Muscle layer of duodenum (tissue), 2 donors: ENCODE results near the gene ENTPD3.

Experiments used
- H3K27ac ChIP-seq: one replicate; pipeline ENCODE4 v1.7.0; 2013; ENCODE audit warnings: mild to moderate bottlenecking, low read length
- H3K27me3 ChIP-seq: one replicate; pipeline ENCODE4 v1.7.0; 2013; ENCODE audit warnings: low read depth, mild to moderate bottlenecking, control low read depth, low read length
- H3K36me3 ChIP-seq, 2 donors: one replicate each; pipeline ENCODE4 v1.7.0; 2013; ENCODE audit warnings: low read length in 2 of 2, control low read depth in 1 of 2, mild to moderate bottlenecking in 1 of 2; ENCODE audit not compliant: insufficient read depth in 2 of 2, control insufficient read depth in 1 of 2
- H3K4me1 ChIP-seq, 2 donors: one replicate each; pipeline ENCODE4 v1.7.0; 2013; ENCODE audit warnings: low read length in 2 of 2, mild to moderate bottlenecking in 2 of 2, control low read depth in 1 of 2, moderate library complexity in 1 of 2; ENCODE audit not compliant: insufficient read depth in 2 of 2, control insufficient read depth in 1 of 2
- H3K4me3 ChIP-seq, 2 donors: one replicate each; pipeline ENCODE4 v1.7.0; 2013; ENCODE audit warnings: low read length in 2 of 2, low read depth in 1 of 2, mild to moderate bottlenecking in 1 of 2
- H3K9me3 ChIP-seq, 2 donors: one replicate each; pipeline ENCODE4 v1.7.0; 2013; ENCODE audit warnings: low read length in 2 of 2, control low read depth in 1 of 2, mild to moderate bottlenecking in 1 of 2; ENCODE audit not compliant: control insufficient read depth in 1 of 2
- donor health status: healthy.

Gene ENTPD3

GRCh38 chr3:40407007-40407406, 20.0 kb downstream of the ENTPD3 start:
- no peaks in the 10 kb centered on the region for H3K27me3 ChIP-seq
- H3K4me3 ChIP-seq, result no peak overlapping the region
- H3K9me3 ChIP-seq, result no peaks in the 10 kb centered on the region
- H3K27ac ChIP-seq, result no peak overlapping the region
- no peaks in the 10 kb centered on the region for H3K4me1 ChIP-seq
- H3K36me3 ChIP-seq, result no peaks in the 10 kb centered on the region

DNA sequence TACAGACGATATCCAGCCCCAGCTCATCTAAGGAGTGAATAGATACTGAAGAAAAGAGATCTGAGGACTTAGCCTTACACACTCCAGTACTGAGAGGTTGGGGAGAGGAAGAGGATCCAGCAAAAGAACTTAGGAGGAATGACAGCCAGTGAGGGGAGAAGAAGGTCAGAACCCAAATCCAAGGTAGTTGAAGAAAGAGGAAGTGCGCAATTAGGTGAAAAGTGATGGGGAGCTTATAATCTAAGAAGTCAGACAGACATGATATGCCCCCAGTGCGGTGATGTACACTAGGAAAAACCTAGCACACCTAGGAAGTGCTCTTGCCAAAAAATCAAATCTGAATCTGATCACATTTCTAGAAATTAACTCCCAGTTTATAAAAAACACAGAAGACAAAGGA, 20.6 kb downstream of the ENTPD3 start:
- Histone ChIP-seq H3K36me3 (no peaks in the 10 kb centered on the region), H3K9me3 (no peaks in the 10 kb centered on the region), H3K27me3 (no peaks in the 10 kb centered on the region), H3K4me3 (no peak overlapping the region), H3K4me1 (no peaks in the 10 kb centered on the region), H3K27ac (no peak overlapping the region)

DNA sequence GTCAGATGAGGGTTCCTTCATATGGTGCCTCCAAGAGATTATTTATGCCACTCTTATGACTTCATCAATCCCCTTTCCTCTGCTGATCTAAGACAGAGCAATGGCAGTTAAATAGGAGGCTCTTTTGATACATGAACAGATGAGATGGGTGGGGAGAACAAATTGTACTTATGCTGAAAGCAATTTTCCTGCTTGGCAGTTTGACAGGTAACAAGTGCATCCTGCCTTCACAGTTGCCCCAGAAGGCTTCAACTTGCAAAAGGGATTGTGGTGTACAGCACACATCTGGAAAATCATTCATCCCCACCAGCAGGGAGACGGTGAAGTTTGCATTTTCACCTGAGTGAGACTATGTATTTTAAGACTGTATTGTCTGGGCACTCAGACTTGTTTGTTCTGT, 27.3 kb downstream of the ENTPD3 start:
- no peak overlapping the region for H3K4me3 ChIP-seq

DNA sequence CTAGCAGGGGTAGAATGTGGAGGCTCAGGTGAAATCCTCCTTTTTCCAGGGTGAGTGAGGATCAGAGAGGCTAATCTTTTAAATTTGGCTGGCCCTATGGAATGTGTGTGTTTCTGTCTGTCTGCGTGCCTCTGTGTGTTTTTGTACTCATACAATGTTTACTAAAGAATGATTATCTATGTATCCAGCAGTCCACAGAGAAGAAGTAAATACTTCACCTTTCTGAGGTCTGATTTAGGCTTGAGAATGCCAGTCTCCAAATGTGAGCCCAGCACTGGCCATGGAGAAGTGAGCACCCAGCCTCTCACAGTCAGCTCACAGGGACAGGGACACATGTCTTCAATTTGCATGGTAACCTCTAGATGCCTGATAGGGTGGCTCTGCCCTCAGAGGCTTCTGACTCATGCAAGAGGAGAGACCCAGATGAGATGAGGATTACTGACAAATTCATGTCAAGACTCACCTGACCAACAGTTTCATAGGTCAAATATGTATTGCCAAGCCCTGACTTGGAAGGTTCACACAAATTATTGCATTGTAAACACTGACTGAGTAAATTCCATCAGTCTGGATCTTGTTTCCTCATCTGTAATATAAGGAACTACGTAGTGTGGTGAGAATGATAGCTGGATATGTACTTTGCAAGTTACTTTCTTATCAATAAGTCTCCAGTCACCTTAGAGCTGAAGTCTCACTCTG, 31.0 kb downstream of the ENTPD3 start:
- no peak overlapping the region for H3K4me3 ChIP-seq
- no peak overlapping the region for H3K27ac ChIP-seq
- H3K4me1 ChIP-seq, result no peaks in the 10 kb centered on the region
- H3K27me3 ChIP-seq, result no peaks in the 10 kb centered on the region
- no peaks in the 10 kb centered on the region for H3K9me3 ChIP-seq
- H3K36me3 ChIP-seq, result no peaks in the 10 kb centered on the region

More for the DNA sequence above, 27.3 kb downstream of the ENTPD3 start:
- no peak overlapping the region for H3K27ac ChIP-seq
- no peaks in the 10 kb centered on the region for H3K9me3 ChIP-seq
- no peaks in the 10 kb centered on the region for H3K27me3 ChIP-seq
- no peaks in the 10 kb centered on the region for H3K36me3 ChIP-seq
- H3K4me1 ChIP-seq, result no peaks in the 10 kb centered on the region

GRCh38 chr3:40422861-40423260, 35.9 kb downstream of the ENTPD3 start:
- Histone ChIP-seq H3K9me3 (no peaks in the 10 kb centered on the region), H3K4me3 (no peak overlapping the region), H3K27me3 (no peaks in the 10 kb centered on the region), H3K27ac (no peak overlapping the region), H3K36me3 (peaks cover 0 to 4% of the 10 kb centered on the region in 2 donors), H3K4me1 (no peaks in the 10 kb centered on the region)

- Histone ChIP-seq H3K27ac (no peak overlapping the region), H3K27me3 (no peaks in the 10 kb centered on the region)
These were observed 40.2 kb downstream of the ENTPD3 start for GRCh38 chr3:40427045-40427669.

DNA sequence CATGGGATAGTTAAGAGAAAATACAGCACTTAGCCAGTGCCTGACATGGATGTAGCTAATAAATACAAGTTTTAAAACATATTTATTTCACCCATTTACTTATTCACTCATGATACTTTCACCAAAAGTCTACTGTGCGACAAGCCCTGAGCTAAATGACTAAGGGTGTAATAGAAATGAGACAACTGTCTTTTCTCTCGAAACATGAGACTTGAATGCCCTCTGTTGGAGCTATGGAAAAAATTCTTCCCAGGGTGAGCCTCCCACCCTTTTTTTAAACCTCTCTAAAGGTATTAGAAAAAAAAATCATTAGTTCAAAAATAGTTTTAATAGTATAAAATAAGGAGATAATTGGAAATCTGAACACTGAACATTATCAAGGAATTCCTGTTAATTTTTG, 45.8 kb downstream of the ENTPD3 start:
- Histone ChIP-seq H3K27me3 (no peaks in the 10 kb centered on the region), H3K4me3 (no peak overlapping the region), H3K4me1 (no peaks in the 10 kb centered on the region), H3K36me3 (no peaks in the 10 kb centered on the region), H3K9me3 (no peaks in the 10 kb centered on the region), H3K27ac (no peak overlapping the region)

More at GRCh38 chr3:40427045-40427669, 40.2 kb downstream of the ENTPD3 start:
- Histone ChIP-seq H3K9me3 (no peaks in the 10 kb centered on the region), H3K4me3 (no peak overlapping the region), H3K36me3 (peaks cover 0 to 4% of the 10 kb centered on the region in 2 donors), H3K4me1 (no peaks in the 10 kb centered on the region)

DNA sequence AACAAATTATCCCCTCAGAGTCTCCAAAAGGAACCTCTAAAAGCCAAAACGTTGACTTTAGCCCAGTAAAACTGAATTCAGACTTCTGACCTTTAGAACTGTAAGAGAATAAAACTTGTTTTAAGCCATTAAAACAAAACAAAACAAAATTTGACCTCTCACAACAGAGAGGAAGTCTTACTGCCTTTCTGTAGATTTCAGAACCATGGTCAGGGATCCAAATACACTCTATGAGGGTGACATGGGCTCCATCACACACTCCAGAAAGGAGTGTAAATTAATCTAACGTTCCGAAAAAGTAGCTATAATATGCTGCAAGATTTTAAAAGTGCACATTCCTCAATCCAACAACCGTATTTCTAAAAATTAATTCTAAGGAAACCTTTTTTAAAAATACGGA, 50.9 kb downstream of the ENTPD3 start:
- Histone ChIP-seq H3K9me3 (no peaks in the 10 kb centered on the region), H3K36me3 (no peaks in the 10 kb centered on the region), H3K4me3 (no peak overlapping the region), H3K4me1 (no peaks in the 10 kb centered on the region), H3K27me3 (no peaks in the 10 kb centered on the region), H3K27ac (no peak overlapping the region)

DNA sequence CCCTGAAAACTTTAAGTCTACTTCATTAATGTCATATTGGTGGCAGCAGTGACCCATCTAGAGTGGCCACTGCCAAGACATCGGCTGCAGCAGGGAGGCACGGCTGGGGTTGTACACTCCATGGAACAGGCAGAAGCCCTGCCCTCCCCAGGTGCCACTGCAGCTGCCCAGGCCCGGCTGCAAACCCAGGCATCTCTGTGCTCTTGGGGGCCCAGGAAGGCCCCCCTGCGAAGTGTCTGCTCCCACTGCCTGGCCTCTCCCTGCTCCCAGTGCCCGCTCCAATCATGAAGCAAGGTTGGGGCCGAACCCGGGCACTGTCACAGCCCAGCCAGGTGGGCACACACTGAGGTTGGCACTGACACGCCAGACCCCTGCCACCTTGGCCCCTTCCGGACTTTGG, 58.1 kb downstream of the ENTPD3 start:
- Histone ChIP-seq H3K27me3 (no peaks in the 10 kb centered on the region), H3K27ac (no peak overlapping the region), H3K4me1 (no peaks in the 10 kb centered on the region), H3K9me3 (no peaks in the 10 kb centered on the region), H3K36me3 (peaks cover 0 to 12% of the 10 kb centered on the region in 2 donors), H3K4me3 (no peak overlapping the region)

GRCh38 chr3:40445880-40446279, 58.9 kb downstream of the ENTPD3 start:
- no peaks in the 10 kb centered on the region for H3K9me3 ChIP-seq
- no peak overlapping the region for H3K4me3 ChIP-seq
- peaks cover 0 to 16% of the 10 kb centered on the region in 2 donors for H3K36me3 ChIP-seq
- H3K27ac ChIP-seq, result no peak overlapping the region
- H3K4me1 ChIP-seq, result no peaks in the 10 kb centered on the region
- H3K27me3 ChIP-seq, result no peaks in the 10 kb centered on the region

DNA sequence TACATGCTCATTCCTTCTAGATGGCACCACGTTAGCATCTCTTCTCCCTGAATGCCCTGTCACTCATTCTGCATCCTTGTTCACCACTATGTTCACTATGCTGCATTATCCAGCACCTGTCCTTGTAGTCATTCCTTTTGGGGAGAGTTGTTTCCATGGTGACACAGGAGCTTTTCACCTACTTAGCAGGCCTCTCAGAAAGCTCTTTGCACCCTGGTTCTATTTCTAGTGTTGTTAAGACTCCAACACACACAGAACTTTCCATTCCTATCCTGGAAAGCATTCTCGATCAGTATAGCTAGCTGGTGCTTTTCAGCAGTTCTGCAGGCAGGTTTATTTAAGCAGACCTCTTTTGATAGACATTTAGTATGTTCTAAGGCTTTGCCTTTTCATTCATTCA, 63.5 kb downstream of the ENTPD3 start:
- Histone ChIP-seq H3K4me3 (no peak overlapping the region), H3K4me1 (peaks cover 0 to 16% of the 10 kb centered on the region in 2 donors), H3K27ac (no peak overlapping the region), H3K9me3 (no peaks in the 10 kb centered on the region), H3K27me3 (no peaks in the 10 kb centered on the region), H3K36me3 (peaks cover 0 to 24% of the 10 kb centered on the region in 2 donors)

- Histone ChIP-seq H3K27ac (peak overlapping the region; percentile 93), H3K9me3 (no peaks in the 10 kb centered on the region), H3K36me3 (peaks cover 0 to 13% of the 10 kb centered on the region in 2 donors), H3K4me1 (peaks cover 0 to 21% of the 10 kb centered on the region in 2 donors), H3K4me3 (no peak overlapping the region), H3K27me3 (no peaks in the 10 kb centered on the region)
These were observed 64.6 kb downstream of the ENTPD3 start for GRCh38 chr3:40451551-40451950.
